Glutamatergic neuron (in vitro differentiated cells): Measurements from ENCODE around the gene SMG6. TPM values are rescaled to one million over a fixed set of nuclear protein-coding genes. Genes with fewer than 3 reads are reported as not detected.
"Not testable (repeated sequence)": the region's sequence is repeated elsewhere in the genome, so short reads cannot be mapped to it uniquely, and the experiment has no call there.

Source experiments
- DNase-seq: peaks from one replicate; pipeline ENCODE4 v3.0.0; 2022
- H3K27ac Mint-ChIP-seq: one replicate; pipeline ENCODE4 v1.8.0; 2020; ENCODE audit warnings: mild to moderate bottlenecking, mixed read lengths, inconsistent platforms; ENCODE audit not compliant: unreplicated experiment
- H3K27me3 Mint-ChIP-seq: one replicate; pipeline ENCODE4 v1.8.0; 2020; ENCODE audit warnings: mild to moderate bottlenecking, moderate library complexity, mixed read lengths, inconsistent platforms; ENCODE audit not compliant: unreplicated experiment
- H3K36me3 Mint-ChIP-seq: one replicate; pipeline ENCODE4 v1.8.0; 2020; ENCODE audit warnings: mild to moderate bottlenecking, mixed read lengths, inconsistent platforms; ENCODE audit not compliant: unreplicated experiment
- H3K4me1 Mint-ChIP-seq: one replicate; pipeline ENCODE4 v1.8.0; 2020; ENCODE audit warnings: mild to moderate bottlenecking, low read depth, mixed read lengths, inconsistent platforms; ENCODE audit not compliant: unreplicated experiment
- H3K4me3 Mint-ChIP-seq: one replicate; pipeline ENCODE4 v1.8.0; 2020; ENCODE audit warnings: mild to moderate bottlenecking, mixed read lengths, inconsistent platforms; ENCODE audit not compliant: unreplicated experiment
- H3K9me3 Mint-ChIP-seq: one replicate; pipeline ENCODE4 v1.8.0; 2020; ENCODE audit warnings: mild to moderate bottlenecking, moderate library complexity, mixed read lengths, inconsistent platforms; ENCODE audit not compliant: unreplicated experiment
- microRNA-seq: library from miRNA; unstranded; fragments of <30 nt; microRNA quantifications from one replicate; pipeline ENCODE4, GENCODE V29; 2020; ENCODE audit not compliant: unreplicated experiment
- total RNA-seq: library from RNA; stranded (reverse); fragmentation: NEBNext Ultra II Directional; extraction: Animal tissue kit (Norgen Biotek cat#: 25700); gene quantifications from one replicate; pipeline ENCODE4 v1.2.1, GENCODE V29; 2021; ENCODE audit not compliant: unreplicated experiment
- TF ChIP-seq, protein P1 (sequence below): fragments of 200-600 bp; sonication (generic); IDR thresholded peaks from one replicate; pipeline ENCODE4 v1.5.0; 2021; ENCODE audit not compliant: partially characterized antibody, unreplicated experiment

SMG6 gene
- total RNA-seq, 1 donor from 2014 or later, result 42.7 TPM

DNA sequence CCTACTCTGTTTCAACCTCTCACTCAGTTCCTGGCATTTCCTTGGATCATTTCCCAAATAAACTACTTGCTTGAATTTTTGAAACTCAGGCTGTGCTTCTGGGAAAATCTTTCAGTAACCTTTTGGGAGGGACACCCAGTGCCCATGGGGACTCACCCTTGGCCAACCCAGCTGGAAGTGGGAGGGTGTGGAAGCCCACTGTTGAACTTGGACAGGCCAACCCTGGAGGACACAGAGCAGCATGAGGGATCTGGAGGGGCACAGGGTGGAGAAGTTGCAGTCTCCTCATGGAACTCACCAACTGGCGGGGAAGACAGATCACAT is 289.6 kb downstream of the SMG6 start:
- Mint-ChIP-seq H3K36me3 (no peaks in the 10 kb centered on the region), H3K27me3 (peaks cover 28% of the 10 kb centered on the region), H3K9me3 (peaks cover 16% of the 10 kb centered on the region), H3K4me3 (no peak overlapping the region), H3K27ac (no peak overlapping the region), H3K4me1 (peaks cover 36% of the 10 kb centered on the region)
- TF ChIP-seq, protein P1, sequence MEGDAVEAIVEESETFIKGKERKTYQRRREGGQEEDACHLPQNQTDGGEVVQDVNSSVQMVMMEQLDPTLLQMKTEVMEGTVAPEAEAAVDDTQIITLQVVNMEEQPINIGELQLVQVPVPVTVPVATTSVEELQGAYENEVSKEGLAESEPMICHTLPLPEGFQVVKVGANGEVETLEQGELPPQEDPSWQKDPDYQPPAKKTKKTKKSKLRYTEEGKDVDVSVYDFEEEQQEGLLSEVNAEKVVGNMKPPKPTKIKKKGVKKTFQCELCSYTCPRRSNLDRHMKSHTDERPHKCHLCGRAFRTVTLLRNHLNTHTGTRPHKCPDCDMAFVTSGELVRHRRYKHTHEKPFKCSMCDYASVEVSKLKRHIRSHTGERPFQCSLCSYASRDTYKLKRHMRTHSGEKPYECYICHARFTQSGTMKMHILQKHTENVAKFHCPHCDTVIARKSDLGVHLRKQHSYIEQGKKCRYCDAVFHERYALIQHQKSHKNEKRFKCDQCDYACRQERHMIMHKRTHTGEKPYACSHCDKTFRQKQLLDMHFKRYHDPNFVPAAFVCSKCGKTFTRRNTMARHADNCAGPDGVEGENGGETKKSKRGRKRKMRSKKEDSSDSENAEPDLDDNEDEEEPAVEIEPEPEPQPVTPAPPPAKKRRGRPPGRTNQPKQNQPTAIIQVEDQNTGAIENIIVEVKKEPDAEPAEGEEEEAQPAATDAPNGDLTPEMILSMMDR, result no peak
- no peak for DNase-seq

DNA sequence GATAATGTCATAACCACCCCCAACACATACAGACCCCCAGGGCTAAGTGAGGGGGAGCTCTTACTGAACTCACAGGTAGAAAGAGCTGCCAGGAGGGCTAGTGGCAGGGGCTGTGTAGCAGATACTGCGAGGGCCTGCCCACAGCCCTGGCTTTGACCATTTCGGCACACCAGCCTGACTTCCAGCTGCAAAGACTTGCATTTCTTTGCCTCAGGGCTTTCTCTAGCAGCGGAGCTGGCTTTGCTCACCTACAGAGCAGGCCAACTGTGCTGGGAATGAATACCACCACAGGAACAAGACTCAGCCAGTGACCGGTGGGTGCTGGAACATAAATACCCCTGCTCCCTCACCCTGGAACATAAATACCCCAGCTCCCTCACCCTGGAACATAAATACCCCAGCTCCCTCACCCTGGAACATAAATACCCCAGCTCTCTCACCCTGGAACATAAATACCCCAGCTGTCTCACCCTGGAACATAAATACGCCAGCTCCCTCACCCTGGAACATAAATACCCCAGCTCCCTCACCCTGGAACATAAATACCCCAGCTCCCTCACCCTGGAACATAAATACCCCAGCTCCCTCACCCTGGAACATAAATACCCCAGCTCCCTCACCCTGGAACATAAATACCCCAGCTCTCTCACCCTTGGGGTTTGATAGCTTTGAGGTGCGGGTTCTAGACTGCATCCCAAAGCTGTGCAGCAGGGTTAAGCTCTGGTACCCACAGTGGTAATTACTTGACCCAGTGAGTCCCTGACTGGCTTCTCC is 290.2 kb downstream of the SMG6 start:
- H3K4me3 Mint-ChIP-seq, H3K27ac Mint-ChIP-seq: not testable (repeated sequence)

DNA sequence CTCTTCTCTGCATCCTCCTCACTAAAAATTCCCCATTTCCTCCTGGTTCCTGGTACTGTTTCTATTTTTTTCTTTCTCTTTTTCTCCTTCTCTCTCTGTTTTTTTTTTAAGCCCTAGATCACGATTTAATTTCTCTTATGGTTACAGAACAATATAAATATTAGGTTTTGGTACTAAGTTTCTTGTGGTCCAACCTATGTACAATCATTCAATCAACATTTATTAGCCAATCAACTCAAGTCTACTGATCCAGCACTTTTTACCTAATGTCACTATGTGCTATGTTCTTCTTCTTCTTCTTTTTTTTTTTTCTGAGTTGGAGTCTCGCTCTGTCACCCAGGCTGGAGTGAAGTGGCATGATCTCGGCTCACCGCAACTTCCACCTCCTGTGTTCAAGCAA is 291.1 kb downstream of the SMG6 start:
- Mint-ChIP-seq H3K27me3 (peaks cover 17% of the 10 kb centered on the region), H3K36me3 (no peaks in the 10 kb centered on the region), H3K4me3 (peak overlapping the region; percentile 30), H3K27ac (no peak overlapping the region), H3K9me3 (peaks cover 6% of the 10 kb centered on the region), H3K4me1 (peaks cover 24% of the 10 kb centered on the region)
- TF ChIP-seq, protein P1, result no peak
- DNase-seq, result no peak

More for the DNA sequence above, 290.2 kb downstream of the SMG6 start:
- not testable (repeated sequence) for DNase-seq, H3K36me3 Mint-ChIP-seq
- Mint-ChIP-seq H3K4me1 (peaks cover 33% of the 10 kb centered on the region), H3K27me3 (peaks cover 24% of the 10 kb centered on the region), H3K9me3 (peaks cover 10% of the 10 kb centered on the region)

DNA sequence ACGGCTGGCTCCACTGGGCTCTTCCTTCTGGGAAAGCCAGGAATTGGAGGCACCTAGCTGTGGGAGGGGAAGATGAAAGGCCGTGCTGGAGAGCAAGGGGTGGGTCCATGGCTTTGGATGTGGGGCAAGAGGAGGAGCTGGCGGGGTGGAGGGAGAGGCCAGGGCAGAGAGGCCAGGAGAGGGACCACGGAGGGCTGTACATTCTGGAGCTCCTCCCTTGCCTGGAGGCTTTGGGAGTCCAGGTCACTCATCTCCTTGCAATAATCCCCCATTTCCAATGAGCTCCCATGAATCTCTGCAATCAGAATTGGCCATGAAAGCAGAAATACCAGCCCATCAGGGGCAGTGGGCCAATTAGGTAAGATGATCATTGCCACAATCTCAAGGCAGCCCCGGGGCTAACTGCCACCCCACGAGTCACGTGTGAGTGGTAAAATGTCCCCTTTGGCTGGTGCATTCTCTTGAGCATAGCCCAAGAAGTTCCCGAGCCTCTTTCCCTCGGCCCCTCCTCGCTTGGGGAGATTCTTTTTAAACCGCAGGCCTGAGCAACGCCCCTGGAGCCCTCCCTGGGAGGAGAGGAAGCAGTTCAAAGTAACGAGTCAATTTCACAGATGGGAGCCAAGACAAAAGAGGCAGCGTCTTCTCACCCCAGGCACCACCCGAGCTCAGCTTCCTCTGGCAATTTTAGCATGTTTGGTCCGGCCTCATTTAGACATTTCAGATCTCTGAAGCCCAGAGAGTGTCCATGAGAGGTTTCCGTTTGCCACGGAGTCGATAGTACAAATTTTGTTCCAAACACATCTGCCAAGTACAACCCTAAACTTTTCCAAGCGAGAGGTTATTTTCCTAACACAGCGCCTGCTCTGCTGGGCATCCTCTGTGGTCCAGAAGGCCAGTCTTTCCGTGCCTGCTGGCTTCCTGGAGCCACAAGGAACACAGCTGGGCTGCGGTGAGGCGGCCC is 291.9 kb downstream of the SMG6 start:
- H3K4me1 Mint-ChIP-seq, result peaks cover 19% of the 10 kb centered on the region
- peak overlapping the region; percentile 30 for H3K4me3 Mint-ChIP-seq
- H3K9me3 Mint-ChIP-seq, result peaks cover 8% of the 10 kb centered on the region
- H3K27me3 Mint-ChIP-seq, result peaks cover 13% of the 10 kb centered on the region
- H3K27ac Mint-ChIP-seq, result peak overlapping the region; percentile 70
- no peak for DNase-seq
- TF ChIP-seq, protein P1, result no peak
- H3K36me3 Mint-ChIP-seq, result no peaks in the 10 kb centered on the region

Small RNA genes lying within 50 kb of the gene (microRNA-seq; reads per million reads assigned to microRNA genes)
- gene MIR132, result 295 reads per million, percentile 83 among the genes with 10 or more reads in this experiment
- 8.3 reads per million, percentile 44 among the genes with 10 or more reads in this experiment for gene MIR212

Other genes with a start within 250 kb of the SMG6 start
- gene HIC1, start 248.7 kb downstream of the SMG6 start, total RNA-seq, result 2.5 TPM
- 22.0 TPM for gene SRR, start 165 bp upstream of the SMG6 start, total RNA-seq
- 25.6 TPM for gene TSR1, start 32.7 kb upstream of the SMG6 start, total RNA-seq
- 111 TPM for gene SGSM2, start 33.7 kb upstream of the SMG6 start, total RNA-seq
- 41.0 TPM for gene MNT, start 97.3 kb upstream of the SMG6 start, total RNA-seq
- gene METTL16, start 208.1 kb upstream of the SMG6 start, total RNA-seq, result 22.6 TPM